Sigmoid colon (tissue), 4 donors: ENCODE data around the gene ATP10D.

ENCODE experiments used
- EP300 ChIP-seq, 4 donors: sonication (generic); formaldehyde crosslinking; IDR thresholded peaks; one replicate each; pipeline ENCODE4 v1.6.1; 2017; ENCODE audit warnings: antibody characterized with exemption in 4 of 4
- POLR2A ChIP-seq, 2 donors: fragments of 450-650 bp; IDR thresholded peaks; one replicate each; pipeline ENCODE4 v1.6.1; 2016; ENCODE audit warnings: antibody characterized with exemption in 2 of 2, mild to moderate bottlenecking in 2 of 2, moderate library complexity in 2 of 2
- POLR2AphosphoS5 ChIP-seq, 4 donors: sonication (generic); formaldehyde crosslinking; IDR thresholded peaks; one replicate each; pipeline ENCODE4 v1.6.1; 2017; ENCODE audit warnings: antibody characterized with exemption in 4 of 4
- TF ChIP-seq, protein P1 (sequence below), 4 experiments: fragments of 450-650 bp in 3 of 4; fragments of 200-600 bp in 1 of 4; IDR thresholded peaks; one replicate each; pipeline ENCODE4 v1.5.1; 2016 to 2019; ENCODE audit warnings: antibody characterized with exemption in 4 of 4, mild to moderate bottlenecking in 3 of 4, moderate library complexity in 2 of 4

DNA sequence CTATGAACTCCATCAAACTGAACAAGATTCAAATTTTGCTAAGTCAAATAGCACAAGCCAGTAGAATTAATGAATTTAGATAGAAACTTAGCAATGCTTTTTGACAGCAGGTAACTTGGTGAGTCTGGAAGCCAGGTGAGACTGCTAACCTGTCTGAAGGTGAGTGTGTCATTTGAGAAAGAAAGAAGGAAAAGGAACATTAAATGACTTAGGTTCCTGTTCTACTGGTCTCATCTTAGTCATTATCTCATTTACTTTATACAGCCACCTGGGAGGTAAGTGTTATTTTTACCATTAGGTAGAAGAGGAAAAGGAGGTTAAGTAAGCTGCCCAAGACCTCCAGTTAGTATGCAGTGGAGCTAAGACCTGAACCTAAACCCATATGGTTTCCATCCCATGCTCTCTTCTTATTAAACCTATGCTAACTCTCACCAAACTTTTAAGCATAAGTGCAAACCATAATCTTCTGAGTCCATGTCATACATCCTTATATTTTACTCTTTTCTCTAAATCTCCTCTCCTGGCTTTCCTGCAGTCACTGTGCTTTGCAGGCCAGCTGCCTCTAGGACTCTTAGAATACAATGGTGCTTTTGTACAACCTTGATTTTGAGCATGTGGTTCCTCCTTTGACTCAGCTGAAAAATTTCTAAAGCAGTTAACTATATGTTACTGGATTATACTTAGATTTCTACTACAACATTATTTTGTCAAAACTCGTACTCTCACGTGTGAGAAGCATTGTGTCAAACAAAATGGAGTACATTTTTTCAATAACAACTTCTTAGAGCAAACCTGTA, 68.5 kb downstream of the ATP10D start:
- TF ChIP-seq, protein P1, sequence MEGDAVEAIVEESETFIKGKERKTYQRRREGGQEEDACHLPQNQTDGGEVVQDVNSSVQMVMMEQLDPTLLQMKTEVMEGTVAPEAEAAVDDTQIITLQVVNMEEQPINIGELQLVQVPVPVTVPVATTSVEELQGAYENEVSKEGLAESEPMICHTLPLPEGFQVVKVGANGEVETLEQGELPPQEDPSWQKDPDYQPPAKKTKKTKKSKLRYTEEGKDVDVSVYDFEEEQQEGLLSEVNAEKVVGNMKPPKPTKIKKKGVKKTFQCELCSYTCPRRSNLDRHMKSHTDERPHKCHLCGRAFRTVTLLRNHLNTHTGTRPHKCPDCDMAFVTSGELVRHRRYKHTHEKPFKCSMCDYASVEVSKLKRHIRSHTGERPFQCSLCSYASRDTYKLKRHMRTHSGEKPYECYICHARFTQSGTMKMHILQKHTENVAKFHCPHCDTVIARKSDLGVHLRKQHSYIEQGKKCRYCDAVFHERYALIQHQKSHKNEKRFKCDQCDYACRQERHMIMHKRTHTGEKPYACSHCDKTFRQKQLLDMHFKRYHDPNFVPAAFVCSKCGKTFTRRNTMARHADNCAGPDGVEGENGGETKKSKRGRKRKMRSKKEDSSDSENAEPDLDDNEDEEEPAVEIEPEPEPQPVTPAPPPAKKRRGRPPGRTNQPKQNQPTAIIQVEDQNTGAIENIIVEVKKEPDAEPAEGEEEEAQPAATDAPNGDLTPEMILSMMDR (IDR thresholded peaks at IDR 0.05): no peak
- no peak for TF ChIP-seq POLR2AphosphoS5 (IDR thresholded peaks at IDR 0.05)
- no peak for TF ChIP-seq POLR2A (IDR thresholded peaks at IDR 0.05)
- TF ChIP-seq EP300 (IDR thresholded peaks at IDR 0.05): no peak
